Progenitor cell of endocrine pancreas (in vitro differentiated cells): Measurements from ENCODE around the gene SGO2. TPM values are rescaled to one million over a fixed set of nuclear protein-coding genes. Genes with fewer than 3 reads are reported as not detected.

Experiments
- DNase-seq: peaks from one replicate; pipeline ENCODE4 v3.0.0; 2021; ENCODE audit warnings: low spot score; ENCODE audit not compliant: unreplicated experiment
- H3K27ac Mint-ChIP-seq: 2 replicates; pipeline ENCODE4 v1.8.0; 2021; ENCODE audit warnings: mild to moderate bottlenecking, moderate library complexity, mixed read lengths
- H3K27me3 Mint-ChIP-seq: 2 replicates; pipeline ENCODE4 v1.8.0; 2021; ENCODE audit warnings: mixed read lengths
- H3K36me3 Mint-ChIP-seq: 2 replicates; pipeline ENCODE4 v1.8.0; 2022; ENCODE audit warnings: mixed read lengths; ENCODE audit not compliant: insufficient read depth
- H3K4me1 Mint-ChIP-seq: 2 replicates; pipeline ENCODE4 v1.8.0; 2021; ENCODE audit warnings: low read depth, mixed read lengths
- H3K4me3 Mint-ChIP-seq: 2 replicates; pipeline ENCODE4 v1.8.0; 2021; ENCODE audit warnings: low read depth, mild to moderate bottlenecking, moderate library complexity, mixed read lengths
- H3K9me3 Mint-ChIP-seq: 2 replicates; pipeline ENCODE4 v1.8.0; 2021; ENCODE audit warnings: low read depth, mixed read lengths
- CTCF ChIP-seq: fragments of 200-600 bp; sonication (generic); IDR thresholded peaks from one replicate; pipeline ENCODE4 v1.5.0; 2021; ENCODE audit warnings: antibody characterized with exemption, mild to moderate bottlenecking; ENCODE audit not compliant: unreplicated experiment
- total RNA-seq: library from RNA; stranded (reverse); gene quantifications from 2 replicates; pipeline ENCODE4 v1.2.1, GENCODE V29; 2021

Gene SGO2
- total RNA-seq, 1 donor from 2014 or later = 14.1 TPM

- no peak for DNase-seq
- H3K36me3 Mint-ChIP-seq = no peaks in the 10 kb centered on the region
- TF ChIP-seq CTCF = no peak
- no peak overlapping the region for H3K4me3 Mint-ChIP-seq
- H3K27ac Mint-ChIP-seq = no peak overlapping the region
- H3K4me1 Mint-ChIP-seq = peaks cover 3% of the 10 kb centered on the region
- H3K9me3 Mint-ChIP-seq = peaks cover 13% of the 10 kb centered on the region
- H3K27me3 Mint-ChIP-seq = peaks cover 6% of the 10 kb centered on the region
Observed at GRCh38 chr2:200515155-200515554, 10.9 kb upstream of the SGO2 start.

GRCh38 chr2:200523158-200523557 is 2.8 kb upstream of the SGO2 start:
- H3K4me3 Mint-ChIP-seq = no peak overlapping the region
- H3K27me3 Mint-ChIP-seq = peaks cover 12% of the 10 kb centered on the region
- peaks cover 17% of the 10 kb centered on the region for H3K4me1 Mint-ChIP-seq
- peaks cover under 1% of the 10 kb centered on the region for H3K9me3 Mint-ChIP-seq
- no peak for DNase-seq
- no peak for TF ChIP-seq CTCF
- no peaks in the 10 kb centered on the region for H3K36me3 Mint-ChIP-seq
- H3K27ac Mint-ChIP-seq = no peak overlapping the region

- H3K27me3 Mint-ChIP-seq = peaks cover 11% of the 10 kb centered on the region
- no peak for DNase-seq
- peaks cover 17% of the 10 kb centered on the region for H3K4me1 Mint-ChIP-seq
- no peaks in the 10 kb centered on the region for H3K36me3 Mint-ChIP-seq
- no peak overlapping the region for H3K4me3 Mint-ChIP-seq
- H3K9me3 Mint-ChIP-seq = no peaks in the 10 kb centered on the region
- H3K27ac Mint-ChIP-seq = no peak overlapping the region
- no peak for TF ChIP-seq CTCF
Observed at GRCh38 chr2:200523604-200524003, 2.4 kb upstream of the SGO2 start.

GRCh38 chr2:200525066-200525465 is 941 bp upstream of the SGO2 start:
- Mint-ChIP-seq H3K4me3 (peak overlapping the region; percentile 2), H3K27me3 (peaks cover 11% of the 10 kb centered on the region), H3K27ac (no peak overlapping the region), H3K9me3 (no peaks in the 10 kb centered on the region), H3K36me3 (no peaks in the 10 kb centered on the region), H3K4me1 (peaks cover 17% of the 10 kb centered on the region)
- DNase-seq = no peak
- no peak for TF ChIP-seq CTCF

GRCh38 chr2:200525551-200525881 is 491 bp upstream of the SGO2 start:
- H3K36me3 Mint-ChIP-seq = no peaks in the 10 kb centered on the region
- peaks cover 17% of the 10 kb centered on the region for H3K4me1 Mint-ChIP-seq
- H3K4me3 Mint-ChIP-seq = peak overlapping the region; percentile 90
- H3K27me3 Mint-ChIP-seq = peaks cover 11% of the 10 kb centered on the region
- TF ChIP-seq CTCF = no peak
- no peak overlapping the region for H3K27ac Mint-ChIP-seq
- no peak for DNase-seq
- H3K9me3 Mint-ChIP-seq = no peaks in the 10 kb centered on the region
